IPS DF 6.9 (cell line): ENCODE data around the gene ZNF574.

Experiments
- DNase-seq: peaks from one replicate; pipeline ENCODE4 v3.0.0-alpha.2; 2013; ENCODE audit warnings: low read depth, low spot score
- H3K27ac ChIP-seq: one replicate; pipeline ENCODE4 v1.5.1; 2013; ENCODE audit warnings: low read length, control low read depth
- H3K27me3 ChIP-seq: 2 replicates; pipeline ENCODE4 v1.6.1; 2013; ENCODE audit warnings: mild to moderate bottlenecking, low read length; ENCODE audit not compliant: control insufficient read depth, insufficient read depth
- H3K36me3 ChIP-seq: 2 replicates; pipeline ENCODE4 v1.6.1; 2013; ENCODE audit warnings: low read length; ENCODE audit not compliant: control insufficient read depth, insufficient read depth
- H3K4me1 ChIP-seq: 2 replicates; pipeline ENCODE4 v1.6.1; 2013; ENCODE audit warnings: low read length; ENCODE audit not compliant: control insufficient read depth, insufficient read depth
- H3K4me3 ChIP-seq: 2 replicates; pipeline ENCODE4 v1.5.1; 2013; ENCODE audit warnings: mild to moderate bottlenecking, low read length
- H3K9me3 ChIP-seq: 2 replicates; pipeline ENCODE4 v1.6.1; 2013; ENCODE audit warnings: low read length, inconsistent platforms; ENCODE audit not compliant: control insufficient read depth, insufficient read depth
- WGBS: extraction: QIAGEN DNeasy Blood & Tissue Kit; methylation state at CpG from one replicate; pipeline ENCODE4 v1.1.7; 2013; ENCODE audit warnings: mixed read lengths, missing lambda C conversion rate; ENCODE audit not compliant: insufficient read length, insufficient coverage; 5-methylcytosine and 5-hydroxymethylcytosine counted together

Gene ZNF574

DNA sequence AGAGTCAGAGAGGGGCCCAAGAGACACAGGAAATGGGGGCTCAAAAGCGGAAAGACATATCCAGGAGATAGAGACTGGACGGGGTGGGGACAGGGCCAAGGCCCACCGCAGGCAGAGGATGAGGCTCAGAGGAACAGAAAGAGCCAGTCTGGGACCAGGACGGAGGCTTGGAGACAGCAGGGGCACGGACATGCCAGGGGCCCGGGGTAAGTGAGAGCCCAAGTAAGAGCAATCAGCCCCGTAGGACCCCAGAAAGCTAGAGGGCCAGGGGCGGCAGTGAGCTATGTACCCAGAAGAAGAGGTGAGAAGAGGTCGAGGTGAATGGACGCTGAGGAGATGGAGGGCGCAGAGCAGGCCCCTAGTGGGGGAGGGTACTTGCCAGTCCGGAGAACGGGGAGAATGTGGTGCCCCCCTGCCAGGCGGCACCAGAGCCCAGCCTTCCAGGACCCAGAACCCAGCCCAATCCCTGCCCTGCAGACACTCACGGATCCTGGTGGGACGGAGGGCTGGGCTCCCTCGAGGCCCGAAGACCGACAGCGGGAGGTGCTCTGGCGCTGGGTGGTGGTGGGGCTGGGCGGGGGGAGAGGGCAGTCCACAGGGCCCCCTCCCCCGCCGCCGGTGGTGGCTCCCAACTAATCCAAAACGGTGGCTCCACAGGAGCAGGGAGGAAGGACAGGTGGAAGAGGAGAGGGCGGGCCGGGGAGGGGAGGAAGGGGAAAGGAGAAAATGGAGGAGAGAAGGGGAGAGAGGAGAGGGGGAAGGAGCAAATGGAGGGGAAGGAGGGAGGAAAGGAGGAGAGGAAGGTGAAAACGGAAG is 7.0 kb upstream of the ZNF574 start:
- H3K4me1 ChIP-seq: peaks cover 4% of the 10 kb centered on the region; the same call in 1 of the 2 replicates

DNA sequence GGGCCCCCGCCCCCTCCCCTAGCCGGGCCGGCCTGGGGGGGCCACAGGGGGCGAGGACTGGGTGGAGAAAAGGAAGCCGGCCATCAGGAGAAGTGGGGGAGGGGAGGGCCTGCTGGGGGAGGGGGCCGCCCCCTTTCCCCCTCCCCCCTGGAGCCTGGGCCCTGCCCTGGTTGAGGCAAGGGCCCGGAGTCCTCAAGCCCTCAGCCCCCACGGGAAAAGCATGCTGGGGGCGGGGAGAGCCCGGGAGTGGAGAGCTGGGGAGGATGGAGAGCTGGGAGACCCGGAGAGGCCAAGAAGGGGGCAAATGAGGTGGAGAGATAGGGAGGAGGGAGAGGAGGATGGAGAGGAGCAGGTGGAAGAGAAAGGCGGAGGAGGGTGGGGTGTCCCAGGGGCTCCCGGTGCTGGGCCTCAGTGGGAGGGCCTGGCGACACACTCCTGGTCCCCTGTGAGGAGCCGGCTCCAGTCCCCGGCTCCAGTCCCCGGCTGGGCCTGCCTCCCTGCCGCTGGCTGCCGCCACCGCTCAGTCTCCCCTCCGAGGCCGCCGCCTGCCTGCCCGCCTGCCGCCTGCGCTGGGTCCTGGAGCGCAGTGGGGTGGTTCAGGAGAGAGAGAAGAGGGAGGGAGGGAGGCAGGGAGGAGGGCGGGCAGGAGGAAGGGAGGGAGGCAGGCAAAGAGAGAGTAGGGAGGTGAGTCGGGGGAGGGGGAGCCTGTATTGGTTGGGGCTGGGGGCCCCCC is 6.2 kb upstream of the ZNF574 start, which contains the start of gene GRIK5:
TSS of gene GRIK5 (minus strand) at position 588 of the 733 bp plus-strand sequence. CDS start 4,436 bp downstream, outside the sequence.
- DNase-seq: no peak
- no CpG with 5 or more reads among the region's 29 CpGs for WGBS
- Histone ChIP-seq H3K27me3 (no peaks in the 10 kb centered on the region), H3K36me3 (peaks cover 8% of the 10 kb centered on the region), H3K27ac (no peak within 1 kb of the TSS), H3K9me3 (no peaks in the 10 kb centered on the region), H3K4me3 (peak within 1 kb of the TSS; percentile 52; the same call in 1 of the 2 replicates), H3K4me1 (peaks cover 4% of the 10 kb centered on the region; the same call in 1 of the 2 replicates)

More for the DNA sequence above, 7.0 kb upstream of the ZNF574 start:
- WGBS: no CpG with 5 or more reads among the region's 29 CpGs
- Histone ChIP-seq H3K36me3 (peaks cover 16% of the 10 kb centered on the region), H3K9me3 (no peaks in the 10 kb centered on the region), H3K27ac (no peak overlapping the region), H3K27me3 (no peaks in the 10 kb centered on the region), H3K4me3 (peak overlapping the region; percentile 52; the same call in 1 of the 2 replicates)
- no peak for DNase-seq

DNA sequence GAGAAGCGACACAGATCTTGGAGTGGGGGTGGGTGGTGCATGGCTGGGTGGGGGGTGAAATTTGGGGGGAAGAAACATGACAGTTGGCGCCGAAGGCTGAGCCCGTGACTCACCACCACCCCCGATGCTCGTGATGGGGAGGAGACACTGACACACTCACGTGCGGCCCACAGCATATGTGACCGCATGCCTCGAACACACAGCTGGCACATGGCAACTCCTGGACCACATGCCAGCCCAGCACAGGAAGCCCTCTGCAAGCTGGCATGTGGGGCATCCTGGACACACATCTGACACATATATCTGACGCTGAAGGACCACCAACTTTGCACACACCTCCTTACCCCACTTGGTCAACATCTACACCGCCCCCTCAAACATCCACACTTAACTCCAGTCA is 4.7 kb upstream of the ZNF574 start:
- no peak for DNase-seq
- H3K4me3 ChIP-seq: no peak overlapping the region
- H3K27me3 ChIP-seq: no peaks in the 10 kb centered on the region
- peaks cover 6% of the 10 kb centered on the region; the same call in 1 of the 2 replicates for H3K4me1 ChIP-seq
- H3K9me3 ChIP-seq: no peaks in the 10 kb centered on the region
- WGBS: no CpG with 5 or more reads among the region's 12 CpGs
- H3K27ac ChIP-seq: no peak overlapping the region
- no peaks in the 10 kb centered on the region for H3K36me3 ChIP-seq

DNA sequence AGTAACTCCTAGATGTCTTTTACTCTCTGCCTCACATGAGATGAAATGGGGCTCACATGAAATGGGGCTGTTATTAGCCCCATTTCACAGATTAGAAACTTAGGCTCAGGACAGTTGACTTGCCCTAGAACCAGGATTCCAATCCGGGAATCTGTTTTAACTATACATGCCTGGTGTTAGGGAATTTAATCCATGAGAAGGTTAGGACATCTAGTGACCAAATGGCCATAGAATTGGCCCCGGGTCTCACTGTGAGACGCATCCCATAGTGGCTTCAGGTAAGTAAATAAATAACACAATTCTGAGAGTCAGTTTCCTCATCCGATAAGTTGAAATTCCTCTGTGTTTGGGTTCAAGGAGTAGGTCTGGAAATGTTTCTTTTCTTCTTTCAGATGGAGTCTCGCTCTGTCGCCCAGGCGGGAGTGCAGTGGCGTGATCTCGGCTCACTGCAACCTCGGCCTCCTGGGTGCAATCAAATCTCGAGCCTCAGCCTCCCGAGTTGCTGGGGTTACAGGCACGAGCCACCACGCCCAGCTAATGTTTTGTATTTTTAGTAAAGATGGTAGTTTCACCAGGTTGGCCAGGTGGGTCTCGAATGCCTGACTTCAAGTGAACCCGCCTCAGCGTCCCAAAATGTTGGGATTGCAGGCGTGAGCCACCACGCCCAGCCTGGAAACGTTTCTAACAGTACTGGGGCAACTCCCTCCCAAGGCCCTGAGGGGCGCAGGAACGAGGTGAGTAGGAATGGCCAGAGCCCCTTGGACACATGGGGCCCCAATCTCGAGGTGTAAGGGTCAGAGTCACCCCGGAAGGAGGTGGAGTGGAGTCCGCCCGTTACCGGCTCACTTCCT is 1.2 kb upstream of the ZNF574 start:
- no peaks in the 10 kb centered on the region for H3K9me3 ChIP-seq
- no peak overlapping the region for H3K27ac ChIP-seq
- no CpG with 5 or more reads among the region's 27 CpGs for WGBS
- no peaks in the 10 kb centered on the region for H3K27me3 ChIP-seq
- peaks cover 1% of the 10 kb centered on the region; the same call in 1 of the 2 replicates for H3K4me1 ChIP-seq
- H3K36me3 ChIP-seq: peaks cover 15% of the 10 kb centered on the region
- H3K4me3 ChIP-seq: peak overlapping the region; percentile 28; the same call in 1 of the 2 replicates
- no peak for DNase-seq

GRCh38 chr19:42075364-42075615 is 676 bp upstream of the ZNF574 start:
- H3K9me3 ChIP-seq: no peaks in the 10 kb centered on the region
- no peak for DNase-seq
- no peaks in the 10 kb centered on the region for H3K27me3 ChIP-seq
- H3K4me3 ChIP-seq: peak overlapping the region; percentile 28; the same call in 1 of the 2 replicates
- H3K36me3 ChIP-seq: peaks cover 20% of the 10 kb centered on the region
- no peak overlapping the region for H3K27ac ChIP-seq
- peaks cover 1% of the 10 kb centered on the region; the same call in 1 of the 2 replicates for H3K4me1 ChIP-seq
- no CpG with 5 or more reads among the region's 3 CpGs for WGBS

DNA sequence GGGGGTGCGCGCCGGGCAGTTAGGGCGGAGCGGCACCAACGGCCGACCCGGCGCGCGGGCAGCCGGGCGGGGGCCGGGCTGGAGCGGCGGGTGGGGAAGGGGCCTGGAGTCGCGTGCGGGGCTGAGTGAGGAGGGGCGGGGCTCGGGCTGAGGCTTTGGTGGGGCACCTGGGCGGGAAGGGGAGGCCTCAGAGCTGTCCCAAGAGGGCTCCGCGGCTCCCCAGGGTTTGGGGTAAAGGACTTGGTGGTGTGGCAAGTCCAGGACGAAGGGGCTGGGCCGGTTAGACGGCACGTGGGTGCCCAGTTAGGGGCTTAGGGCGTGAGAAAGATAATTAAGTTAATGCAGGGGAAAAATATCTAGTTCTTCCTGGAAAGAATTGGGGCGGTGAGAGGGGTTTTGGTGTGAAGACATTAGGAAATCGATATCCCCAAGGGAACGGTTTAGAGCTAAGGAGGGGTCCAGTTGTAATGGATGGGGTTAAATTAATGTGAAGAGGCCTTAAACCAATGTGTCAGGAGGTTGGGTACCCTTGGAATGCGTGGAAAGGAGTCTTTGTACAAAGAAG is 496 bp downstream of the ZNF574 start:
- Histone ChIP-seq H3K4me3 (peak overlapping the region; percentile 92; the same call in 1 of the 2 replicates), H3K4me1 (peaks cover 1% of the 10 kb centered on the region), H3K27me3 (no peaks in the 10 kb centered on the region), H3K9me3 (no peaks in the 10 kb centered on the region), H3K27ac (no peak overlapping the region), H3K36me3 (peaks cover 31% of the 10 kb centered on the region)
- DNase-seq: no peak
- no CpG with 5 or more reads among the region's 33 CpGs for WGBS

- no peaks in the 10 kb centered on the region for H3K9me3 ChIP-seq
- H3K4me3 ChIP-seq: no peak overlapping the region
- WGBS: no CpG with 5 or more reads among the region's 1 CpG
- peaks cover 35% of the 10 kb centered on the region for H3K36me3 ChIP-seq
- no peak for DNase-seq
- peaks cover 1% of the 10 kb centered on the region for H3K4me1 ChIP-seq
- H3K27me3 ChIP-seq: no peaks in the 10 kb centered on the region
- no peak overlapping the region for H3K27ac ChIP-seq
Measured at GRCh38 chr19:42078058-42078457, 2.1 kb downstream of the ZNF574 start.

DNA sequence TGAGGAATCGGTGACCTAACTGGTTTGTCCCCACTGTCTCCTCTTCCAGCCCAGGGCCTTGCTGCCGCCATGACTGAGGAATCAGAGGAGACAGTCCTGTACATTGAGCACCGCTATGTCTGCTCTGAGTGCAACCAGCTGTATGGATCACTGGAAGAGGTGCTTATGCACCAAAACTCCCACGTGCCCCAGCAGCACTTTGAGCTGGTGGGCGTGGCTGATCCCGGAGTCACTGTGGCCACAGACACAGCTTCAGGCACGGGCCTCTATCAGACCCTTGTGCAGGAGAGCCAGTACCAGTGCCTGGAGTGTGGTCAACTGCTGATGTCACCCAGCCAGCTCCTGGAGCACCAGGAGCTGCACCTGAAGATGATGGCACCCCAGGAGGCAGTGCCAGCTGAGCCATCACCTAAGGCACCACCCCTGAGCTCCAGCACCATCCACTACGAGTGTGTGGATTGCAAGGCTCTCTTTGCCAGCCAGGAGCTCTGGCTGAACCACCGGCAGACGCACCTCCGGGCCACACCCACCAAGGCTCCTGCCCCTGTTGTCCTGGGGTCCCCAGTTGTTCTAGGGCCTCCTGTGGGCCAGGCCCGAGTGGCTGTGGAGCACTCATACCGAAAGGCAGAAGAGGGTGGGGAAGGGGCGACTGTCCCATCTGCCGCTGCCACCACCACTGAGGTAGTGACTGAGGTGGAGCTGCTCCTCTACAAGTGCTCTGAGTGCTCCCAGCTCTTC is 2.7 kb downstream of the ZNF574 start:
- Histone ChIP-seq H3K27ac (no peak overlapping the region), H3K27me3 (no peaks in the 10 kb centered on the region), H3K9me3 (no peaks in the 10 kb centered on the region), H3K36me3 (peaks cover 35% of the 10 kb centered on the region), H3K4me3 (no peak overlapping the region), H3K4me1 (peaks cover 1% of the 10 kb centered on the region)
- WGBS: no CpG with 5 or more reads among the region's 15 CpGs
- DNase-seq: no peak

DNA sequence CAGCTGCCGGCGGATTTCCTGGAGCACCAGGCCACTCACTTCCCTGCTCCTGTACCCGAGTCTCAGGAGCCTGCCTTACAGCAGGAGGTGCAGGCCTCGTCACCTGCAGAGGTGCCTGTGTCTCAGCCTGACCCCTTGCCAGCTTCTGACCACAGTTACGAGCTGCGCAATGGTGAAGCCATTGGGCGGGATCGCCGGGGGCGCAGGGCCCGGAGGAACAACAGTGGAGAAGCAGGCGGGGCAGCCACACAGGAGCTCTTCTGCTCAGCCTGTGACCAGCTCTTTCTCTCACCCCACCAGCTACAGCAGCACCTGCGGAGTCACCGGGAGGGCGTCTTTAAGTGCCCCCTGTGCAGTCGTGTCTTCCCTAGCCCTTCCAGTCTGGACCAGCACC is 3.3 kb downstream of the ZNF574 start:
- DNase-seq: no peak
- Histone ChIP-seq H3K27ac (no peak overlapping the region), H3K4me1 (peaks cover 1% of the 10 kb centered on the region), H3K9me3 (no peaks in the 10 kb centered on the region), H3K36me3 (peaks cover 35% of the 10 kb centered on the region), H3K4me3 (no peak overlapping the region), H3K27me3 (no peaks in the 10 kb centered on the region)
- WGBS: no CpG with 5 or more reads among the region's 16 CpGs
